NCI-H524 (cell line): Measurements from ENCODE around the gene UGT1A6.
A peak's percentile ranks its signal among the peaks of the same experiment; 100 is the strongest.

Source experiments
- DNase-seq, 2 experiments: peaks; one replicate each; lab custom pipeline; 2025; lab: John Stamatoyannopoulos, UW

The UGT1A6 gene

GRCh38 chr2:233768076-233768475, 75.4 kb downstream of the UGT1A6 start:
- no peak for DNase-seq

DNA sequence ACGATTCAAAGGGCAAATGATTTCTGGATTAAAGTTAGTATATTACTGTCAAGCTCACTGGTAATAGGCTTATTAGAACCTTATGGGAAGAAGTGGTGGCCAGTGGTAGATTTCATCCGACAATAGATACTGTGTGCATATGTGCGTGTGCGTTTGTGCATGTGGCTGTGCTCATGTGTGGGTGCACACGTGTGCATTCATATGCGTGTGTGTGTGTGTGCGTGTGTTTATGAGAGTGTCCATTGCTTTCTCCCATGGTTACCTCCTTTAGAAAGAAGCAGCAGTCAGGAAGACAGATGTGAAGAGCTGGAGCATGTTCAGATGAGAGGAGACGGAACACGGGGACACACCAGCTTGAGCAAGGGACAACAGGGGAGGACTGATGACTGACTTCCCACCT, 76.6 kb downstream of the UGT1A6 start:
- no peak for DNase-seq

DNA sequence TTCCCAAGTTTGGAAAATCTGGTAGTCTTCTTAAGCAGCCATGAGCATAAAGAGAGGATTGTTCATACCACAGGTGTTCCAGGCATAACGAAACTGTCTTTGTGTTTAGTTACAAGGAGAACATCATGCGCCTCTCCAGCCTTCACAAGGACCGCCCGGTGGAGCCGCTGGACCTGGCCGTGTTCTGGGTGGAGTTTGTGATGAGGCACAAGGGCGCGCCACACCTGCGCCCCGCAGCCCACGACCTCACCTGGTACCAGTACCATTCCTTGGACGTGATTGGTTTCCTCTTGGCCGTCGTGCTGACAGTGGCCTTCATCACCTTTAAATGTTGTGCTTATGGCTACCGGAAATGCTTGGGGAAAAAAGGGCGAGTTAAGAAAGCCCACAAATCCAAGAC, 79.5 kb downstream of the UGT1A6 start:
- DNase-seq: no peak

DNA sequence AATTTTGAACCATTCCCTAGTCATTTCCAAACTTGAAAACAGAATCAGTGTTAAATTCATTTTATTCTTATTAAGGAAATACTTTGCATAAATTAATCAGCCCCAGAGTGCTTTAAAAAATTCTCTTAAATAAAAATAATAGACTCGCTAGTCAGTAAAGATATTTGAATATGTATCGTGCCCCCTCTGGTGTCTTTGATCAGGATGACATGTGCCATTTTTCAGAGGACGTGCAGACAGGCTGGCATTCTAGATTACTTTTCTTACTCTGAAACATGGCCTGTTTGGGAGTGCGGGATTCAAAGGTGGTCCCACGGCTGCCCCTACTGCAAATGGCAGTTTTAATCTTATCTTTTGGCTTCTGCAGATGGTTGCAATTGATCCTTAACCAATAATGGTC, 79.9 kb downstream of the UGT1A6 start:
- DNase-seq: no peak

DNA sequence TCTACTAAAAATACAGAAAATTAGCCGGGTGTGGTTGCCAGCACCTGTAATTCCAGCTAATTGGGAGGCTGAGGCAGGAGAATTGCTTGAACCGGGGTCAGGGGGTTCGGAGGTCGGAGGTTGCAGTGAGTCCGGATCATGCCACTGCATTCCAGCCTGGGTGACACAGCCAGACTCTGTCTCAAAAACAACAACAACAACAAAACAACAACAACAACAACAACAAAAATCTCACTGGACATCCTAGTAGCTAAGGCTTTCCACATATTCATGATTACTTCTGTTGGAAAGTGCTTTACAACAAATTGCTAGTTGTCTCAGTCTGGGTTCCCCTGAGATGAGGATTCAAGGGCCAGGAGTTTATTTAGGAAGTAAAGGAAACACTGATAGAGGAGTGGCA, 81.2 kb downstream of the UGT1A6 start:
- DNase-seq: no peak

- no peak for DNase-seq
Measured at GRCh38 chr2:233775414-233775813, 82.7 kb downstream of the UGT1A6 start.

- no peak for DNase-seq
Measured at GRCh38 chr2:233778030-233778429, 85.3 kb downstream of the UGT1A6 start, which contains the start of gene MROH2A. MROH2A (plus strand) TSS chr2:233778330; CDS start chr2:233779359, 1,029 bp downstream.

GRCh38 chr2:233779722-233780121, 87.0 kb downstream of the UGT1A6 start:
- no peak for DNase-seq

- no peak for DNase-seq
Measured at GRCh38 chr2:233780771-233781170, 88.1 kb downstream of the UGT1A6 start.

- DNase-seq: no peak
Measured at GRCh38 chr2:233789554-233789953, 96.9 kb downstream of the UGT1A6 start.

GRCh38 chr2:233791151-233791882, 98.6 kb downstream of the UGT1A6 start:
- no peak for DNase-seq

DNA sequence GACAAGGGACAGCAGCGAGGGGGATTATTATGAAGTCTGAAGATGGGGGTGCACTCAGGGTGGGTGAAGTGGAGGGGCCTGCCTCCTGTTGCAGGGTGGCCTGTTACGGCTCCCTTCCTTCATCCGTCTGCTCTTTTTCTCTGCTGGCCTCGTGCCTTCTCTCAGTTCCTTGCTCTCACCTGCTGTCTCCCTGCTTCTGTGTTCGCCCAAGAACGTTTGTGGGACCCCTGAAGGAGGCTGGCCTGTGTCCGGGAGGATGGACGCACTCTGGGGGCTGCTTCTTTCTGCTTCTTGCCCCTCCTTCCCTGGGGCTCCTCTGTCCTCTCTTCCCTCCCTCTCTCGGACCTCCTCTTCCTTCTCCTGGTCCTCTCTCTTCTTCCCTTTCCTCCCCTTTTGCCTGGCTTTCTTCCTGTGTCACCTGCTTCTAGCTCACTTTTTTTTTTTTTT, 99.2 kb downstream of the UGT1A6 start:
- DNase-seq: no peak

- no peak for DNase-seq
Measured at GRCh38 chr2:233792720-233793119, 100.0 kb downstream of the UGT1A6 start.

DNA sequence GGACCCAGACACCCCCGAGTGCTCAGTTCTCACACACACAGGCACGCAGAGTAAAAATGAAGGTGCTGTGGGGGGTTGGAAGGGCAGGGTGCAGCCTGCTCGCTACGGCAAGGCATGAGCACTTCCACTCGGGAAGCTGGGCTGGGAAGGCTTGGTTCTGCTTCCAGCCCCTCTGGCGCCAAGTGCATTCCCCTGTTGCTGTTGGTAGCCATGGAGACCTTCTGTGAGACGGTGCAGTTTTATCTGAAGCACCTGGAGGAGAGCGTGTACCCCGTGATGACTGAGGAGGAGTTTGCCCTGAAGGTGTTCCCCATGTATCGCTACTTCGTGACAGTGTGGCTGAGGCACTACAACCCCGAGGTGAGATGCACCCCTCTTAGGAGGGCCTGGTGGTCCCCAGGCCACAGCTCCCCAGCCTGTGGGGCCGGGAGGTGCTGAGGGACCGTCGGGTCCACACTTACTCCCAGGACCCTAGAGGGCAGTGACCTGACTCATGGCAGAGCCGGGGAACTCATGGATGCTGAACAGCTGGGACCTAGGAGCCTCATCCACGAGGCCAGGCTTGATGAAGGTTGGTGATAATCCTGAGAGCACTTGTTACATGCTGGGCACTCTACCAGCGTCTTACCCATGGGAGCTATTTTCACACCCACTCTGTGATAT, 100.9 kb downstream of the UGT1A6 start:
- no peak for DNase-seq

DNA sequence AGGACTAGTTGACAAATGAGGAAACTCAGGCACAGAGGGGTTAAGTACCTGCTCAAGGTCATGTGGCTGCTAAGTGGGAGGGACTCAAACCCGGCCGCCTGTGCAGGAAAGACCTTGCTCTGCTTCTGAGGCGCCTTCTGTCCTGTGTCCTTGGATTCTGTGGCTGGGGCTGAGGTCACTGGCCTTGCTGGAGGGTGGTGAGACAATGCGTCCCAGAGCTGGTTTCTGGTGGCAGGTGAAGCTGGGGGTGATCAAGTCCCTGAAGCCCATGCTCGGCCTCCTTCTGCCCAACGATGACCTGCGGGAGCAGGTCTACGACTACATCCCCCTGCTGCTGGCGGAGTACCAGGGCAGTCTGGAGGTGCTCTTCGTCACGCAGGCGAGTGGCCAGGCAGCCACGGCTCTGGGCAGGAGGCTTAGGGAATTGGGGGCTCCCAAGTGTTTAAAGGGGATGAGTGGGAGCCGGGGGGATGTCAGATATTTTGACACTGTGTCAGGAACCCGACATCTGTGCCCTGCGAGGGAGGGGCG, 101.5 kb downstream of the UGT1A6 start:
- DNase-seq: no peak

DNA sequence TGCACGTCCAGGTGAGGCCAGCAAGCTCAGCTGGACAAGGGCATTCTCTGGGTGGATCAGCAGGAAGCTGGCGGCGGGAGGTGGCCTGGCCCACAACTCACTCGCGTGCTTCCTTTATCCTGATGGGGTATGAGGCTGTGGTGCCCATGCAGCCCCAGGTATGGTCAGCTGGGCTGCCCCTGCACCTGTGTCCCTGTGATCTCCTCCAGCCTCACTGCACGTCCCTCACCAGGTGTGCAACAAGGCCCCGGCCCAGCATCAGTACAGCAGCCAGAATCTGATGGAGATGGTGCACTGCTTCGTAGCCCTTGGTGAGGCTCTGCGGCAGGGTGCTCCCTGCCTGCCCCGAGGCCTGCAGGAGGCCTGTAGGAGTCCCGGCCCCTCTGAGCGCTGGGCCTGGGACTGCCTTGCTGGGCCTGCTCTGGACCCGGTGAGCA, 103.1 kb downstream of the UGT1A6 start:
- no peak for DNase-seq

DNA sequence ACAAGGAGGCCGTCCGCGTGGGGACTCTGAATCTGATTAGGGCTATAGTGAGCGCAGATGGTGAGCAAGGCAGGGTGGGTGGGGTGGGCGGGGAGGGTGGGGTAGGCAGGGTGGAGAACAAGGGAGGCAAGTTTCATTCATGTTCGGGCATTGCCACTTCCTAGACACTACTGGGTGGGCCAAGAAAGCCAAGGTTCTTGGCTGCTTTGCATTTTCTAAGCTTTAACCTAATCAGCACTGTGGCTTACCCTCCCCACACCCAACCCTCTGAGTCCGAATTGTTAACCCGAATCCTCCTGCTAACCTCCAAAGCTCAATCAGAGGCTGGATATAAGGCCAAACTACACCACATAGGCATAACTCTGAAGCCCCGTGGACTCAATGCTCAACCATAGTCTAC, 103.6 kb downstream of the UGT1A6 start:
- DNase-seq: peak in 1 of 2 experiments; percentile 24

GRCh38 chr2:233798335-233799086, 105.8 kb downstream of the UGT1A6 start:
- DNase-seq: no peak

DNA sequence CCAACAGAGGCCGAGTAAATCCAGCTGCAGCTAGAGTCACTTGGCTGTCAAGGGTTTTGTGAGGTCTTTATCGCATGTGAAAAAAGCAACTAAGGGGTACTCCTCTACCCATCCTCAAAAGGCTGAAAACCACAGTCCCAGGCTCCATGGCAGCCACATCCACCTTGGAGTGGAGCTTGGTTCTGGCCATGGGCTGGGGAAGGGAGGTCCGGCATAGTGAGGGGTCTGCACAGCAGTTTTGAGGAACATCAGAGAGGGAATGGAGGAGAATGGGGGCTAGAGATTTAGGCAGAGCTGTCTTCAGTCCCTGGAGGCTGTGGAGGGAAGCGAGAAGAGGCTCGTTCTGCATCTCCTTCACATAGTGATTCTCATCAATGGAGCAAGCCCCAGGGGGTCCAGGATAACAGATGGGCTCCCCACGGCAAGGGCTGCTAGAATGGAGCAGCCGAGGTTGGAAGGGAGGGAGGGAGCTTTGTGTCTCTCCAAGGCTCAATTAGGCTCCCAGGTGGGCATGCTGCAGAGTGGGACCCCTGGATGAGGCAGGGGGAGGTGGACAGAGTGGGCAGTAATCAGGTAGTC, 106.5 kb downstream of the UGT1A6 start:
- peak; percentile 31 to 61 for DNase-seq

GRCh38 chr2:233799716-233800115, 107.0 kb downstream of the UGT1A6 start:
- DNase-seq: no peak

GRCh38 chr2:233800208-233800607, 107.5 kb downstream of the UGT1A6 start:
- DNase-seq: no peak
